Activated CD8-positive, alpha-beta memory T cell treated with anti-CD3 and anti-CD28 coated beads for 36 hours (primary cell): ENCODE data around the gene STARD9. TPM values are rescaled to one million over a fixed set of nuclear protein-coding genes. Genes with fewer than 3 reads are reported as not detected.

Source experiments
- total RNA-seq, 2 experiments: library from RNA; stranded (reverse); gene quantifications; one replicate each; pipeline ENCODE4 v1.2.3, GENCODE V29; 2021

The STARD9 gene
- total RNA-seq, 2 experiments from 2014 or later: 5.5 to 6.3 TPM

Other genes starting within 250 kb of the STARD9 start
- 1 to 10 TPM; 2.5 to 3.2 TPM for gene CAPN3, start 216.1 kb upstream of the STARD9 start, total RNA-seq
- gene ZNF106, start 84.5 kb upstream of the STARD9 start, total RNA-seq: 10 to 100 TPM; 51.2 to 52.9 TPM
- 10 to 100 TPM; 42.3 TPM for gene SNAP23, start 80.0 kb upstream of the STARD9 start, total RNA-seq
- gene LRRC57, start 26.8 kb upstream of the STARD9 start, total RNA-seq: 10 to 100 TPM; 19.2 to 20.7 TPM
- 10 to 100 TPM; 54.8 to 59.0 TPM for gene HAUS2, start 26.8 kb upstream of the STARD9 start, total RNA-seq
- 10 to 100 TPM; 23.7 to 25.1 TPM for gene CDAN1, start 161.5 kb downstream of the STARD9 start, total RNA-seq